GM23248 (cell line): ENCODE results near the gene STX8. TPM values are rescaled to one million over a fixed set of nuclear protein-coding genes. Genes with fewer than 3 reads are reported as not detected.

Source experiments
- DNase-seq: peaks from one replicate; pipeline ENCODE4 v3.0.0-alpha.2; 2015
- H2AFZ ChIP-seq: fragments of 200-600 bp; sonication (generic); 2 replicates; pipeline ENCODE4 v1.6.1; 2016; ENCODE audit warnings: antibody characterized with exemption
- H3F3A ChIP-seq: fragments of 200-600 bp; sonication (generic); 2 replicates; pipeline ENCODE4 v1.6.1; 2016; ENCODE audit warnings: mild to moderate bottlenecking, antibody characterized with exemption, mixed run types; ENCODE audit not compliant: insufficient read depth
- H3K27ac ChIP-seq: fragments of 200-600 bp; sonication (generic); 2 replicates; pipeline ENCODE4 v1.5.1; 2016; ENCODE audit warnings: mild to moderate bottlenecking
- H3K27me3 ChIP-seq: fragments of 200-600 bp; sonication (generic); replicated peaks from 2 replicates; pipeline ENCODE4 v1.6.1; 2016; ENCODE audit warnings: mild to moderate bottlenecking; ENCODE audit not compliant: insufficient read depth
- H3K36me3 ChIP-seq: fragments of 200-600 bp; sonication (generic); 2 replicates; pipeline ENCODE4 v1.6.1; 2016; ENCODE audit warnings: low read depth, mild to moderate bottlenecking
- H3K4me1 ChIP-seq: fragments of 200-600 bp; sonication (generic); 2 replicates; pipeline ENCODE4 v1.6.1; 2016; ENCODE audit warnings: mild to moderate bottlenecking; ENCODE audit not compliant: insufficient read depth
- H3K4me2 ChIP-seq: fragments of 200-600 bp; sonication (generic); one replicate; pipeline ENCODE4 v1.6.1; 2016; ENCODE audit warnings: mild to moderate bottlenecking; ENCODE audit not compliant: unreplicated experiment
- H3K4me3 ChIP-seq: fragments of 200-600 bp; sonication (generic); 2 replicates; pipeline ENCODE4 v1.5.1; 2016; ENCODE audit warnings: mild to moderate bottlenecking
- H3K79me2 ChIP-seq: fragments of 200-600 bp; sonication (generic); 2 replicates; pipeline ENCODE4 v1.6.1; 2016; ENCODE audit warnings: mild to moderate bottlenecking; ENCODE audit not compliant: insufficient read depth
- H3K9ac ChIP-seq: fragments of 200-600 bp; sonication (generic); 2 replicates; pipeline ENCODE4 v1.6.1; 2016; ENCODE audit warnings: mild to moderate bottlenecking
- H3K9me2 ChIP-seq: fragments of 200-600 bp; sonication (generic); 2 replicates; pipeline ENCODE4 v1.6.1; 2016; ENCODE audit warnings: mixed run types, mild to moderate bottlenecking, moderate library complexity; ENCODE audit not compliant: insufficient read depth
- H3K9me3 ChIP-seq: fragments of 200-600 bp; sonication (generic); one replicate; pipeline ENCODE4 v1.6.1; 2017; ENCODE audit warnings: low read depth
- H4K20me1 ChIP-seq: fragments of 200-600 bp; sonication (generic); 2 replicates; pipeline ENCODE4 v1.6.0; 2016; ENCODE audit not compliant: insufficient read depth
- EZH2 ChIP-seq: fragments of 200-600 bp; sonication (generic); IDR thresholded peaks from 2 replicates; pipeline ENCODE4 v1.6.1; 2018; ENCODE audit warnings: antibody characterized with exemption, mild to moderate bottlenecking; ENCODE audit not compliant: insufficient read depth, poor library complexity, severe bottlenecking
- EZH2phosphoT487 ChIP-seq: fragments of 200-600 bp; sonication (generic); IDR thresholded peaks from 2 replicates; pipeline ENCODE4 v1.6.1; 2018; ENCODE audit warnings: antibody characterized with exemption, moderate library complexity, mild to moderate bottlenecking, low read depth; ENCODE audit not compliant: insufficient read depth
- WGBS, 2 experiments: methylation state at CpG; one replicate each; pipeline ENCODE4 v1.1.6; 2015 to 2017; ENCODE audit warnings: low lambda C conversion rate in 2 of 2, low coverage in 1 of 2; ENCODE audit errors: missing lambda C conversion rate in 2 of 2; 5-methylcytosine and 5-hydroxymethylcytosine counted together
- in situ Hi-C: fragments of 300-500 bp; cut with MboI; formaldehyde crosslinking; loops from 2 replicates; pipeline ENCODE4 v1.15.0; 2020
- polyA plus RNA-seq: library from polyadenylated mRNA; unstranded; fragments of >200 nt; fragmentation: Nextera tagmentation; extraction: Ambion mirVana; gene quantifications from 2 replicates; pipeline ENCODE4 v1.2.1, GENCODE V29; 2016
- total RNA-seq: library from RNA; depleted of rRNA; stranded (reverse); fragments of >200 nt; shearing (Covaris generic); gene quantifications from 2 replicates; pipeline ENCODE4 v1.2.3, GENCODE V29; 2014

Gene STX8
- total and polyA plus RNA-seq, 2 experiments from 2014 or later: 40.7 to 84.3 TPM

- Histone ChIP-seq H3K4me2 (peak overlapping the region; percentile 76), H3K4me3 (peak overlapping the region; percentile 43), H3K79me2 (no peaks in the 10 kb centered on the region), H3K27ac (peak overlapping the region; percentile 76), H3K27me3 (no peaks in the 10 kb centered on the region), H3K4me1 (peaks cover 12% of the 10 kb centered on the region), H3K9ac (peak overlapping the region; percentile 58), H2AFZ (peak overlapping the region; percentile 67), H3K9me2 (no peaks in the 10 kb centered on the region), H4K20me1 (no peaks in the 10 kb centered on the region), H3F3A (peaks cover 9% of the 10 kb centered on the region), H3K9me3 (no peaks in the 10 kb centered on the region), H3K36me3 (no peaks in the 10 kb centered on the region)
- WGBS, 2 experiments: 8 to 11% methylated on average over 5 of the region's 5 CpGs
- peak; percentile 89 for DNase-seq
- in situ Hi-C loops: no loop called here
- TF ChIP-seq EZH2phosphoT487: no peak
- no peak for TF ChIP-seq EZH2
Observed at GRCh38 chr17:9217151-9218056, 358.2 kb downstream of the STX8 start.

- Histone ChIP-seq H3K36me3 (no peaks in the 10 kb centered on the region), H3K9me2 (no peaks in the 10 kb centered on the region), H3K4me3 (no peak overlapping the region), H3K9me3 (no peaks in the 10 kb centered on the region), H2AFZ (no peak overlapping the region), H3K27ac (no peak overlapping the region), H3K79me2 (no peaks in the 10 kb centered on the region), H4K20me1 (no peaks in the 10 kb centered on the region), H3F3A (peaks cover 9% of the 10 kb centered on the region), H3K4me2 (no peak overlapping the region), H3K27me3 (no peaks in the 10 kb centered on the region), H3K9ac (no peak overlapping the region), H3K4me1 (peaks cover 12% of the 10 kb centered on the region)
- no peak for DNase-seq
- TF ChIP-seq EZH2 (no peak), EZH2phosphoT487 (no peak)
- in situ Hi-C loops: no loop called here
Observed at GRCh38 chr17:9215465-9215864, 360.2 kb downstream of the STX8 start.

- 48 to 52% methylated on average over 3 of the region's 3 CpGs for WGBS, 2 experiments
- no peak for DNase-seq
- no peaks in the 10 kb centered on the region for H3K79me2 ChIP-seq
- no peak overlapping the region for H3K9ac ChIP-seq
- peaks cover 12% of the 10 kb centered on the region for H3K4me1 ChIP-seq
- no peak overlapping the region for H2AFZ ChIP-seq
- H3K4me2 ChIP-seq: no peak overlapping the region
- H3K9me2 ChIP-seq: no peaks in the 10 kb centered on the region
- no peaks in the 10 kb centered on the region for H3K9me3 ChIP-seq
- no peaks in the 10 kb centered on the region for H4K20me1 ChIP-seq
- H3K27me3 ChIP-seq: no peaks in the 10 kb centered on the region
- H3F3A ChIP-seq: peaks cover 9% of the 10 kb centered on the region
- TF ChIP-seq EZH2: no peak
- no peak for TF ChIP-seq EZH2phosphoT487
- H3K27ac ChIP-seq: no peak overlapping the region
- in situ Hi-C loops: no loop called here
- H3K36me3 ChIP-seq: no peaks in the 10 kb centered on the region
- H3K4me3 ChIP-seq: no peak overlapping the region
Observed at GRCh38 chr17:9213303-9213640, 362.3 kb downstream of the STX8 start.

- no peak overlapping the region for H3K4me2 ChIP-seq
- H3K27ac ChIP-seq: no peak overlapping the region
- no peak for DNase-seq
- H2AFZ ChIP-seq: no peak overlapping the region
- no peaks in the 10 kb centered on the region for H3K9me2 ChIP-seq
- in situ Hi-C loops: no loop called here
- WGBS, 2 experiments: 65% methylated on average over 29 to 30 of the region's 30 CpGs
- H3F3A ChIP-seq: peaks cover 8% of the 10 kb centered on the region
- no peak overlapping the region for H3K9ac ChIP-seq
- no peaks in the 10 kb centered on the region for H3K36me3 ChIP-seq
- peaks cover 8% of the 10 kb centered on the region for H3K4me1 ChIP-seq
- H3K79me2 ChIP-seq: no peaks in the 10 kb centered on the region
- no peaks in the 10 kb centered on the region for H4K20me1 ChIP-seq
- TF ChIP-seq EZH2 (no peak), EZH2phosphoT487 (no peak)
- no peaks in the 10 kb centered on the region for H3K9me3 ChIP-seq
- H3K27me3 ChIP-seq: no peaks in the 10 kb centered on the region
- H3K4me3 ChIP-seq: no peak overlapping the region
Observed at GRCh38 chr17:9212376-9213302, 363.0 kb downstream of the STX8 start.
